GM19452 (cell line): ENCODE measurements around the gene SLIT1.
"Not testable (repeated sequence)": the region's sequence is repeated elsewhere in the genome, so short reads cannot be mapped to it uniquely, and the experiment has no call there.

Experiments used
- ATAC-seq: cut with Tn5 transposase; IDR thresholded peaks from one replicate; pipeline ENCODE4 v1.9.1; 2021; ENCODE audit not compliant: unreplicated experiment

Gene SLIT1

DNA sequence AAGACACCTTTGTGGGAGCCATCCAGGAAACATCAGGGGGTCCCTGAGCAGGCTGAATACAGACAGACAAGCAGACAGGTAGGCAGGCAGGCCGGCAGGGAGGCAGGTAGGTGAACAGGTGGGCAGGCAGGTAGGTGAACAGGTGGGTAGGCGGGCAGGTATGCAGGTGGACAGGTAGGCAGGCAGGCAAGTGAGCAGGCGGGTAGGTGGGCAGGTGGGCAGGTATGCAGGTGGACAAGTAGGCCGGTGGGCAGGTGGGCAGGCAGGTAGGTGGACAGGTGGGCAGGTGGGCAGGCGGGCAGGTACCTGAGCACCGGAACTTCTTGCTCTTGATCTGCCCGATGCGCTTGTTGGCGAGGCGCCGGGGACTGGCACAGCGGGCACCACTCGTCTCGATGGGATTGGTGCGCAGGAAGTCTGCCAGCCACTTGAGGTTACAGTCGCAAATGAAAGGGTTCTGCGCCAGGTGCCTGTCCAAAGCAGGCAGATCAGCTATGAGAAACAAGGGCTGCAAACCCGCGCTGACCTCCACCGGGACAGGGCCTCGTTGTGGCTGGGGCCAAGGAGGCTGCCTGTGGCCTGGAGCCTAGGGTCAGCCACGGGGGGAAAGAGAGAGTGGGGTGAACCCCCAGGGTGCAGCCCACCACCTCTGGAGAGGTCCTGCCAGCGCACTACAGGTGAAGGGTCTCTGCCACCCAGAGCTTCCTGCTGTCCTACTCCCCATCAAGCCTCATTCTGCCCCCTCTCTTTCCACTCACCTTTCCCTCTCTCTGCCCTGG lies 136.9 kb downstream of the SLIT1 start:
- no peak for ATAC-seq

DNA sequence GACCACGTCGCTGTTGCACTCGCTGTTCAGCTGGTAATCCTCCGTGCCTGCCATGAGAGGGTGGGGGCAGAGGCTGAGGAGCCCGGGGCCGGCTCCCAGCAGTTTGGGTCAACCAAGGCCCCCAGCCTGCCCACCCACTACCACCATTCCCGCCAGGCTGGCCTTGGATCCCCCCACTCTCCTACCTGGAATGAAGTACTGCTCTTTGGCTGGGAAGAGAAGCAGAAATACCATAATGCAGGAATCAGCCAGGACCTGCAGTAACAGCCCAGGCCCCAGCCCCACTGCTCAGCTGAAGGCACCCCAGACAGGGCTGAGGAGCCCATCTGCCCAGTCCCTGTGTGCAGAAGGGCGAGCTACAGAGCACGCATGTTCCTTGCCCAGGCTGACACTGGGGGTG lies 138.0 kb downstream of the SLIT1 start:
- ATAC-seq: no peak

- ATAC-seq: no peak
Measured at GRCh38 chr10:97047083-97047736, 138.5 kb downstream of the SLIT1 start.

DNA sequence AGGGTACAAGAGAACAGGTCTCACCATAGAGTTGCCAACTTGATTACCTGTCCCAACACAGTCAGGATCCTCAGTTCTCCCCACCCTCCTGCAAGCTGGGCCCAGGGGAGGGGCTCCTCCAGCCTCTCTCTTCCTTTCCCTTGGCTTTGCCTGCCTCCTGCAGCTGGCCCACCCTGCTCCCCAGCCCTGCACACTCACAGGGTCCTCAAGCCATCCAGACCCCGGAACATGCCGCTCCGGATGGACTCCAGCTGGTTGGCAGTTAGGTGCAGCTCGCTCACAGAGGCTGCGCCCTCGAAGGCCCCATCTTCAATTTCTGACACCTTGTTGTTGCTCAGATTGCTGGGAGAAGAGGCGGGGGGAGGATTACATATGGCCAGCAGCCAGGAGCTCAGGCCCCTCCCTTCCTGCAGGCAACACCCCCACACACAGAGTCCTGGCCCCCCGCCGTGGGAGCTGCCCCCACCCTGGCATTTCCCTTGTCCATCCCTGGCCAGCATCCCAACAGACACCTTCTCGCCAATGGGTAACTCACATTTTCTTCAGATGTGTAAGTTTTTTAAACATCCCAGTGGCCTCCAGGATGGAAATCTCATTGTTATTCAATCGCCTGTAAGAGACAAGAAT lies 139.2 kb downstream of the SLIT1 start:
- no peak for ATAC-seq

DNA sequence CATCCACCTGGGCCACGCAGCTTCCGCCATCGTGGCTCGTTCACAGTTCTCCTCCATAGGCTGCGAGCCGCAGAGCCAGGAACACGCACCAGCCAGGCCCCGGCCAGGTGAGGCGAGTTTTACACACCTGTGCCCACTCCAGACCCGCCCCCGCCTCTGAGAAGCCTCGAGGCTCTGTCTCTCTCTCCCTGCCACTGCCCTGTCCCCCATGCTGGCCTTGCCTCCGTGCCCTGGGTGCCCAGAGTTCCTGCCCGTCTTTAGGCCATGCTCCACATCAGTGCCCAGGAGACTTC lies 142.2 kb downstream of the SLIT1 start:
- no peak for ATAC-seq

DNA sequence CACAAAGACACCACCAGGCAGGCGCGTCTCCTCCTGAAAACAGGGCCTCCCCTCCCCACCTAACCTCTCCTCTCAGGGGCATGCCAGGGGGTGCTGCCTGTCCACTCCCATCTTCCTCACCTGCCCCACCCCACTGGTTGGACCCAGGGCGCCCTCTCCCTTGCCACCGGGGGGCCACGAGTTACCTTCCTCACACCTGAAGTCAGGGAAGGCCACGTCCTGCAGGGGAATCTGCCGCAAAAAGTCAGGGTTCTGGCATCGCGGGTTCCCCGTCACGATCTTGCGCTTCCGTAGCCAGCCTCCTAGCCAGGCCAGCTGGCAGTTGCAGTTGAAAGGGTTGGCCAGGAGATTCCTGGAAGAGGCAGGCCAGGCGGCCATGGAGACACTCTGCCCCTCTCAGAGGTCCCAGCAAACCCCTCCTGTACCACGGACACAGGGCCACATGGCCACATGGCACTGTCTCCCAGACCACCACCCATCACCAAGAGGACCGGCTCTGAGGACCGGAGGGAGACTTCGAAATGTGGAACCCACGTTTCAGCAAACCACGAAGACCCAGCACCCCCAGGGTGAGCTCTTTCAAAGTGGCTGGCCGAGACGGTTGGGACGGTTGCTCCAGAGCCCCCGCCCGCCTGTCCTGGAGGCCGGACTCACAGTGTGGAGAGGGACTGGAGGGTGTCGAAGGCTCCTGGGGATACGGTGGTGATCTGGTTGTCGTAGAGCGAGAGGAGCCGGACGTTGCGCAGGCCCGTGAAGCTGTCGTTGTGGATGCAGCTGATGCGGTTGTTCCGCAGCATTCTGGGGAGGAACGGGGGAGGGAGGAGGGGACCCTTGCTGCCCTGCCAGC lies 142.8 kb downstream of the SLIT1 start:
- no peak for ATAC-seq

DNA sequence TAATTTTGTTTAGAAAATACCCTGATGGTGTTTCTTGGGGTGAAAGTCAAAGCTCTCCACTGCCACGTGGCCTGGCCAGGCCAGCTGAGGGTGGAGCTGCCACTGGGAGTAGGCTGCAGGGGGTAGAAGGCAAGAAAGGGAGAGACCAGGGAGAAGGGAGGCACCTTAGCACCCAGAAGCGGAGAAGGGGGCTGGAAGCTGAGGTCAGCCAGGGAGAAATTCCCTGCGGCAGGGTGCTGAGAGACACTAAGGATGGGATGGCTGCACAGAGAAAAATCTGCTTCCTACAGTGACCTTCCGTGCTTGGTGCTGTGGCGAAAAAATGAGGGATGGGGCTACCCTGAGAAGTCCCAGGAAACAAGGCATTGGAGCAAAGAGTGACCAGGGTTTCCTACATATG lies 143.7 kb downstream of the SLIT1 start:
- ATAC-seq: no peak

DNA sequence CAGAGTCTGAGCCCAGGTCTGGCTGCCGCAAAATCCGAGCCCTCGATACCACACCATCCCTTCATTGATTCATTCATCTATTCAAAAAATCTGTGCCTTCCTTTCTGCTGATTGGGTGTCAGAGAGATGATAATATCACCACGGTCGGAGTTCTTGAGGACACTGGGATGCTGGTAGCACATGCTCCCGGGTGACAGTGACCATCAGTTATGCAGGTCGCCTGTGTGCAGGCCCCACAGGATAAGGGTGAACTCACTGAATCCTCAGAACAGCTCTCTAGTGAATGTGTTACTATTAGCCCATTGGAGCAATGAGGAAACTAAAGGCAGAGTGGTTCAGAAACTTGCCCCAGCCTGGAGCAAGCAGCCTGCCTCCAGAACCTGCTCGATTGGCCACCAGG lies 145.1 kb downstream of the SLIT1 start:
- no peak for ATAC-seq

- no peak for ATAC-seq
Measured at GRCh38 chr10:97040248-97040584, 145.5 kb downstream of the SLIT1 start.

GRCh38 chr10:97039538-97040247 lies 146.1 kb downstream of the SLIT1 start:
- ATAC-seq: no peak

GRCh38 chr10:97038688-97039087 lies 147.1 kb downstream of the SLIT1 start:
- no peak for ATAC-seq

DNA sequence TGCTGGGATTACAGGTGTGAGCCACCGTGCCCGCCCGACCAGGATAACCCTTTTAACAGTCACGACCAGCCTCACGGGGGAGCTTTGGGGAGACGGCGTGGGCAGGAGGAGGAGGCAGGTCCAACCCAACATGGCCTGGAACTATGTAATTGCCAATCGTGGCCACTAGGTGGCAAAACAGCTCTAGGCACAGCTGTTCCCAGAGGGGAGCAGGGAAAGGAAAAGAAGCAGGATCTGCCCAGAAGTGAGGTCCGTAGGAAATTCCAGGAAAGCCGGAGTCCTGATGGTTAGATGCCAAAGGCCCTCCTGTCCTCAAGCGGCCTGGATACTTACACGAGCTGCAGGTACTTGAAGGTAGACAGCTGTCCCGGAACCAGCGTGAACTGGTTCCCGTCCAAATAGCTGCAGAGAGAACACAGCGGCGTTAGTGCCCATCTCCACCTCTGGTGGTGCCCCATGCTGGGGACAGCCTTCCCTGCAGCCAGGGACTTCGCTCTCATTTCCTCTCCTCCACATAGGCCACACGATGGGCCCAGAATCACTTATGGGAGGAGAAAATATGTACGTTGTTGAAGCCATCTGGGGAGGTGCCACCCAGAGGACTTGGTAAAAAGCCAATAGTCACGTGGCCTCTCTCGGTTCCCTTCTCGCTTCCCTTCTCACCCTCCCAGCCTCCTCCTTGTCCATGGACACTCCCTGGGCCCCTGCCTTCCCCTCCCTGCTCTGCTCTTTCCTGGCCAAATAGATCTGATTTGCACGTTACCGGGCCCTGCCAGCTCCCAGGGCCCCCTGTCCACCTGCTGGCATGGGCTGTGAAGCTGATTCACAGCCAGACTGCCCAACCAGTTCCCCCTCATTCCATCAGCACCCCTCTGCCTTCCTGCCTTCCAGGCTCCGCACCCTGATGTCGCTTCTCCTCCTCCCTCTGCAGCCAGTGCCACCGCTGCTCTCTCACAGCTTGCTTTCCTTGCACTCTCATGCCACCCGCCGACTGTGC lies 148.1 kb downstream of the SLIT1 start:
- no peak for ATAC-seq

DNA sequence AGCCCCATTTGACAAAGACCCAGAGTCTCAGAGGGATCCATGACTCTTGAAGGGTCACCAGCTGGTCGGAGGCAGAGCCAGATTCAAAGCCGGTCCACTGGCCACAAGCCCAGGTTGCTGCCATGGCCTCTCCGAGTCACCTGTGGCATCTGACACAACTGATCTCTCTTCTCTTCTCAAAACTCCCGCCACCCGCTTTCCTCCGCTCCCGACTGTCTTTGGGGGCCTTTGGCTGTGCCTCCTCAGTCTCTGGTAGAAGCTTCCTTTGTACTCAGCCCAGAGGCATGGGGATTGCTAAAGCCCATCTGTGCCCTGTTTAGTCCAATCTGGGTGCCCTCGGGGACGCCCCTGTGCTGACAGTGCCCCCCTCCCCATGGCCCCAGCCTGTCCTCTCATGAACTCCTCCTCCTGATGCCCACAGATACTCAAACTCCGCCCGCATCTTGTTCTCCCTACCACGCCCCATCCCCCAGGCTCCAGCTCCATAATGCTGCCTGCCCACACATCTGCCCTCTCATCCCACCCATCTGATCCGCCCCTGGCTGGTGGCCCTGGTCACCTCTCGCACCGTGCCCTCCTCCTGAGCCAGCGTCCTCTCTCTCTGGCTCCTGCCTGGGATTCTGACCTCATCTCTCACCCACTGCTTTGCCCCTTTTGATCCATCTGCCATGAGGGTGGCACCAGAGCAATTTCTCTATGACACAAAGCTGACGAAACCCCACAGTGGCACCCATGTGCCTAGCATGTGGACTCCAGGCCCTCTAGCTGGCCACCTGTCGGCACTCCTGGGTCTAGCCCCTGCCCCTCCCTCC lies 150.6 kb downstream of the SLIT1 start:
- no peak for ATAC-seq

GRCh38 chr10:97034301-97034700 lies 151.5 kb downstream of the SLIT1 start:
- no peak for ATAC-seq

- not testable (repeated sequence) for ATAC-seq
Measured at GRCh38 chr10:97033841-97034240, 151.9 kb downstream of the SLIT1 start.

- no peak for ATAC-seq
Measured at GRCh38 chr10:97032624-97033023, 153.1 kb downstream of the SLIT1 start.

- no peak for ATAC-seq
Measured at GRCh38 chr10:97031459-97031858, 154.3 kb downstream of the SLIT1 start.

- ATAC-seq: no peak
Measured at GRCh38 chr10:97030894-97031293, 154.9 kb downstream of the SLIT1 start.

DNA sequence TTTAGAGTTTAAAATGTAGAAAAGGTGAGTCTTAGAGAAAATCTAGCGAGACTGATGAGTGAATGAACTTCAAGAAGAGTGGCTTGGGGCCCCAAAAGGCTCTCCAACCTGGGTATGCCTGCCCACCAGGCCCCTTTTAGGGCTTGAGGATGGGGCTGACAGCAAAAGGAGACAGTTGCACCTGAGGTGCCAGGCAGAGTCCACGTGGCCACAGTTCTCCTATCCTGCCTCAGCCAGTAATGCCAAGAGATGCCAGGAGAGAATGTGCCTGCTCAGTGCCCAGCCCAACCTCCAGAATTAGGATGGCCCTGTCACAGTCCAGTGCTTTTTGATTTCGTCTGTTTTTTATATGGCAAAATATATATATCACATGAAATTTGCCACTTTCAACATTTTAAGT lies 156.5 kb downstream of the SLIT1 start:
- no peak for ATAC-seq
